WTC11 (cell line): ENCODE measurements around the gene IQSEC1. TPM values are rescaled to one million over a fixed set of nuclear protein-coding genes. Genes with fewer than 3 reads are reported as not detected.

ENCODE experiments used
- ATAC-seq: fragments of 200-7000 bp; cut with Tn5 transposase; 2 replicates; pipeline ENCODE4 v1.10.0; 2021; ENCODE audit warnings: mild to moderate bottlenecking, moderate library complexity
- CTCF ChIA-PET: fragments of 300-600 bp; sonication (Branson Sonifier 250); formaldehyde crosslinking; loops from one replicate; lab custom pipeline; 2021; ENCODE audit warnings: antibody characterized with exemption; lab: Charles Lee
- POLR2A ChIA-PET: fragments of 350-600 bp; sonication (Branson Sonifier 250); formaldehyde crosslinking; loops from one replicate; lab custom pipeline; 2021; ENCODE audit warnings: antibody characterized with exemption; lab: Charles Lee
- DNase-seq: peaks from one replicate; pipeline ENCODE4 v3.0.0; 2021; ENCODE audit warnings: low spot score
- H3K27ac Mint-ChIP-seq: 2 replicates; pipeline ENCODE4 v1.8.0; 2021; ENCODE audit warnings: mixed read lengths
- H3K27me3 Mint-ChIP-seq: 2 replicates; pipeline ENCODE4 v1.8.0; 2021; ENCODE audit warnings: low read depth, mild to moderate bottlenecking, moderate library complexity, mixed read lengths
- H3K36me3 Mint-ChIP-seq: 2 replicates; pipeline ENCODE4 v1.8.0; 2021; ENCODE audit warnings: mixed read lengths
- H3K4me1 Mint-ChIP-seq: 2 replicates; pipeline ENCODE4 v1.8.0; 2022; ENCODE audit warnings: mixed read lengths
- H3K4me3 Mint-ChIP-seq: 2 replicates; pipeline ENCODE4 v1.8.0; 2021; ENCODE audit warnings: mild to moderate bottlenecking, moderate library complexity, mixed read lengths
- H3K9me3 Mint-ChIP-seq: 2 replicates; pipeline ENCODE4 v1.8.0; 2021; ENCODE audit warnings: mixed read lengths
- AR ChIP-seq: fragments of 250-450 bp; sonication (Bioruptor Pico); IDR thresholded peaks from 2 replicates; pipeline ENCODE4 v1.9.0; 2021; ENCODE audit warnings: mild to moderate bottlenecking
- ATF6 ChIP-seq: sonication (generic); formaldehyde crosslinking; IDR thresholded peaks from 2 replicates; pipeline ENCODE4 v1.8.1; 2023; ENCODE audit warnings: mild to moderate bottlenecking, missing genetic modification reagents
- E2F1 ChIP-seq: sonication (generic); formaldehyde crosslinking; IDR thresholded peaks from 2 replicates; pipeline ENCODE4 v1.8.0; 2022; ENCODE audit warnings: mild to moderate bottlenecking, missing genetic modification reagents
- EMX1 ChIP-seq: fragments of 250-450 bp; sonication (Bioruptor Pico); IDR thresholded peaks from 2 replicates; pipeline ENCODE4 v1.8.0; 2021; ENCODE audit warnings: mild to moderate bottlenecking
- FOXJ3 ChIP-seq: sonication (generic); formaldehyde crosslinking; IDR thresholded peaks from 2 replicates; pipeline ENCODE4 v1.9.0; 2021; ENCODE audit warnings: missing genetic modification reagents, mild to moderate bottlenecking, borderline replicate concordance
- GABPB1 ChIP-seq: sonication (generic); formaldehyde crosslinking; IDR thresholded peaks from 2 replicates; pipeline ENCODE4 v1.8.1; 2023; ENCODE audit warnings: mild to moderate bottlenecking, missing genetic modification reagents
- JUN ChIP-seq: sonication (generic); formaldehyde crosslinking; IDR thresholded peaks from 2 replicates; pipeline ENCODE4 v1.8.0; 2023; ENCODE audit warnings: mild to moderate bottlenecking, missing genetic modification reagents
- NFATC4 ChIP-seq: fragments of 250-450 bp; sonication (Bioruptor Pico); IDR thresholded peaks from 2 replicates; pipeline ENCODE4 v1.9.0; 2021; ENCODE audit warnings: mild to moderate bottlenecking
- NR3C1 ChIP-seq: sonication (generic); formaldehyde crosslinking; conservative IDR thresholded peaks from 2 replicates; pipeline ENCODE4 v1.8.1; 2023; ENCODE audit warnings: low read depth, mild to moderate bottlenecking, missing genetic modification reagents
- PRDM15 ChIP-seq: sonication (generic); formaldehyde crosslinking; IDR thresholded peaks from 2 replicates; pipeline ENCODE4 v1.8.0; 2022; ENCODE audit warnings: missing genetic modification reagents
- RORB ChIP-seq: fragments of 250-450 bp; sonication (Bioruptor Pico); IDR thresholded peaks from 2 replicates; pipeline ENCODE4 v1.9.0; 2021; ENCODE audit warnings: mild to moderate bottlenecking
- ZNF121 ChIP-seq: sonication (generic); formaldehyde crosslinking; IDR thresholded peaks from 2 replicates; pipeline ENCODE4 v1.8.0; 2023; ENCODE audit warnings: missing genetic modification reagents
- ZNF263 ChIP-seq: sonication (generic); formaldehyde crosslinking; IDR thresholded peaks from 2 replicates; pipeline ENCODE4 v1.8.1; 2022; ENCODE audit warnings: low read depth, mild to moderate bottlenecking, moderate library complexity, missing genetic modification reagents
- ZNF416 ChIP-seq: fragments of 250-450 bp; sonication (Bioruptor Pico); IDR thresholded peaks from 2 replicates; pipeline ENCODE4 v1.9.0; 2021; ENCODE audit warnings: mild to moderate bottlenecking, inconsistent platforms
- ZNF671 ChIP-seq: fragments of 250-450 bp; sonication (Bioruptor Pico); IDR thresholded peaks from 2 replicates; pipeline ENCODE4 v1.8.0; 2021; ENCODE audit warnings: mild to moderate bottlenecking
- total RNA-seq: library from RNA; stranded (reverse); gene quantifications from 3 replicates; pipeline ENCODE4 v1.2.3, GENCODE V29; 2021
- TF ChIP-seq, protein P1 (sequence below): sonication (generic); formaldehyde crosslinking; IDR thresholded peaks from 2 replicates; pipeline ENCODE4 v1.8.0; 2022; ENCODE audit warnings: mild to moderate bottlenecking, missing genetic modification reagents
- TF ChIP-seq, protein P2 (sequence below): sonication (generic); formaldehyde crosslinking; IDR thresholded peaks from 2 replicates; pipeline ENCODE4 v1.8.0; 2023; ENCODE audit warnings: missing genetic modification reagents, mild to moderate bottlenecking, borderline replicate concordance
- TF ChIP-seq, protein P3 (sequence below): fragments of 250-450 bp; sonication (Bioruptor Pico); IDR thresholded peaks from 2 replicates; pipeline ENCODE4 v1.8.0; 2021; ENCODE audit warnings: mild to moderate bottlenecking

IQSEC1 gene
- total RNA-seq, 1 experiment from 2014 or later = 35.0 TPM

DNA sequence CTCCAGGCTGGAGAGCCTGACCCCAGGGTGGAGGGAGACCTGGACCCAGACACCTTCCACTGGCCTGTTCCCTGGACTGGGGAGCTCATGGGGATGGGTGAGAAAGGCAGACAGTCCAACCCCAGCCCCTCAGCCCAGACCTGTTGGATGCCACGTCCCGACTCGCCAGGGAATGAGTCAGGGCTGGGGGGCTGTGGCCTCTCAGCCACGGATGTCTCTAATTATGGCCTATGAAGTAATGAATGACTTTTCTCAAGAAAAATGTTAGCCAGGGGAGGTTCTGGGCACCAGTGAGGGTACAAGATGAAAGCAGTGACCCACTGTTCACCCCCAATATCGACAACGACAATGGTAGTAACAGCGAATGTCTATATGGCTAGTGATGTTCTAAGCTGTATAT lies 124.9 kb downstream of the IQSEC1 start:
- POLR2A ChIA-PET = no interaction called here
- H3K4me3 Mint-ChIP-seq = no peak overlapping the region
- CTCF ChIA-PET = interaction anchor here (0.9 to 2.6 kb wide), 5 partner anchors 11 to 47 kb away, joined by 4 to 12 read pairs (median 8); no protein-coding TSS in a partner anchor
- TF ChIP-seq ZNF121 (CRISPR knock-in tag) = no peak
- TF ChIP-seq GABPB1 (CRISPR knock-in tag) = no peak
- TF ChIP-seq ZNF416 = no peak
- no peak overlapping the region for H3K27ac Mint-ChIP-seq
- ATAC-seq (no peak), DNase-seq (no peak)
- H3K27me3 Mint-ChIP-seq = no peaks in the 10 kb centered on the region
- no peaks in the 10 kb centered on the region for H3K9me3 Mint-ChIP-seq
- no peaks in the 10 kb centered on the region for H3K36me3 Mint-ChIP-seq
- H3K4me1 Mint-ChIP-seq = peaks cover 12% of the 10 kb centered on the region

- Mint-ChIP-seq H3K9me3 (no peaks in the 10 kb centered on the region), H3K27ac (no peak overlapping the region)
- no peak for DNase-seq
Measured at GRCh38 chr3:12947504-12948369, 125.5 kb downstream of the IQSEC1 start.

More at GRCh38 chr3:12947504-12948369, 125.5 kb downstream of the IQSEC1 start:
- H3K4me3 Mint-ChIP-seq = no peak overlapping the region
- H3K4me1 Mint-ChIP-seq = peaks cover 12% of the 10 kb centered on the region
- no peaks in the 10 kb centered on the region for H3K27me3 Mint-ChIP-seq
- ChIA-PET POLR2A (no interaction called here), CTCF (interaction anchor here (0.5 to 2.6 kb wide), 20 partner anchors 9 to 145 kb away, joined by 3 to 12 read pairs (median 4); no protein-coding TSS in a partner anchor)
- TF ChIP-seq ATF6 (CRISPR knock-in tag) (no peak), RORB (CRISPR knock-in tag) (no peak), NR3C1 (CRISPR knock-in tag) (no peak), EMX1 (no peak), ZNF263 (CRISPR knock-in tag) (no peak), NFATC4 (no peak), ZNF416 (no peak), JUN (CRISPR knock-in tag) (no peak), FOXJ3 (CRISPR knock-in tag) (no peak), E2F1 (no peak), ZNF671 (CRISPR knock-in tag) (no peak), PRDM15 (CRISPR knock-in tag) (no peak), AR (CRISPR knock-in tag) (no peak)
- TF ChIP-seq, protein P1, sequence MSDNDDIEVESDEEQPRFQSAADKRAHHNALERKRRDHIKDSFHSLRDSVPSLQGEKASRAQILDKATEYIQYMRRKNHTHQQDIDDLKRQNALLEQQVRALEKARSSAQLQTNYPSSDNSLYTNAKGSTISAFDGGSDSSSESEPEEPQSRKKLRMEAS (CRISPR knock-in tag) = no peak
- TF ChIP-seq, protein P2, sequence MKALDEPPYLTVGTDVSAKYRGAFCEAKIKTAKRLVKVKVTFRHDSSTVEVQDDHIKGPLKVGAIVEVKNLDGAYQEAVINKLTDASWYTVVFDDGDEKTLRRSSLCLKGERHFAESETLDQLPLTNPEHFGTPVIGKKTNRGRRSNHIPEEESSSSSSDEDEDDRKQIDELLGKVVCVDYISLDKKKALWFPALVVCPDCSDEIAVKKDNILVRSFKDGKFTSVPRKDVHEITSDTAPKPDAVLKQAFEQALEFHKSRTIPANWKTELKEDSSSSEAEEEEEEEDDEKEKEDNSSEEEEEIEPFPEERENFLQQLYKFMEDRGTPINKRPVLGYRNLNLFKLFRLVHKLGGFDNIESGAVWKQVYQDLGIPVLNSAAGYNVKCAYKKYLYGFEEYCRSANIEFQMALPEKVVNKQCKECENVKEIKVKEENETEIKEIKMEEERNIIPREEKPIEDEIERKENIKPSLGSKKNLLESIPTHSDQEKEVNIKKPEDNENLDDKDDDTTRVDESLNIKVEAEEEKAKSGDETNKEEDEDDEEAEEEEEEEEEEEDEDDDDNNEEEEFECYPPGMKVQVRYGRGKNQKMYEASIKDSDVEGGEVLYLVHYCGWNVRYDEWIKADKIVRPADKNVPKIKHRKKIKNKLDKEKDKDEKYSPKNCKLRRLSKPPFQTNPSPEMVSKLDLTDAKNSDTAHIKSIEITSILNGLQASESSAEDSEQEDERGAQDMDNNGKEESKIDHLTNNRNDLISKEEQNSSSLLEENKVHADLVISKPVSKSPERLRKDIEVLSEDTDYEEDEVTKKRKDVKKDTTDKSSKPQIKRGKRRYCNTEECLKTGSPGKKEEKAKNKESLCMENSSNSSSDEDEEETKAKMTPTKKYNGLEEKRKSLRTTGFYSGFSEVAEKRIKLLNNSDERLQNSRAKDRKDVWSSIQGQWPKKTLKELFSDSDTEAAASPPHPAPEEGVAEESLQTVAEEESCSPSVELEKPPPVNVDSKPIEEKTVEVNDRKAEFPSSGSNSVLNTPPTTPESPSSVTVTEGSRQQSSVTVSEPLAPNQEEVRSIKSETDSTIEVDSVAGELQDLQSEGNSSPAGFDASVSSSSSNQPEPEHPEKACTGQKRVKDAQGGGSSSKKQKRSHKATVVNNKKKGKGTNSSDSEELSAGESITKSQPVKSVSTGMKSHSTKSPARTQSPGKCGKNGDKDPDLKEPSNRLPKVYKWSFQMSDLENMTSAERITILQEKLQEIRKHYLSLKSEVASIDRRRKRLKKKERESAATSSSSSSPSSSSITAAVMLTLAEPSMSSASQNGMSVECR (CRISPR knock-in tag) = no peak
- TF ChIP-seq, protein P3, sequence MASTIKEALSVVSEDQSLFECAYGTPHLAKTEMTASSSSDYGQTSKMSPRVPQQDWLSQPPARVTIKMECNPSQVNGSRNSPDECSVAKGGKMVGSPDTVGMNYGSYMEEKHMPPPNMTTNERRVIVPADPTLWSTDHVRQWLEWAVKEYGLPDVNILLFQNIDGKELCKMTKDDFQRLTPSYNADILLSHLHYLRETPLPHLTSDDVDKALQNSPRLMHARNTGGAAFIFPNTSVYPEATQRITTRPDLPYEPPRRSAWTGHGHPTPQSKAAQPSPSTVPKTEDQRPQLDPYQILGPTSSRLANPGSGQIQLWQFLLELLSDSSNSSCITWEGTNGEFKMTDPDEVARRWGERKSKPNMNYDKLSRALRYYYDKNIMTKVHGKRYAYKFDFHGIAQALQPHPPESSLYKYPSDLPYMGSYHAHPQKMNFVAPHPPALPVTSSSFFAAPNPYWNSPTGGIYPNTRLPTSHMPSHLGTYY (CRISPR knock-in tag) = no peak
- ATAC-seq = peak; percentile 57
- H3K36me3 Mint-ChIP-seq = no peaks in the 10 kb centered on the region
